ENCODE data around the gene SPRR2B. TPM values are rescaled to one million over a fixed set of nuclear protein-coding genes. Genes with fewer than 3 reads are reported as not detected.

SPRR2B gene
- total RNA-seq (2013): not detected
- polyA plus RNA-seq (not detected), polyA minus RNA-seq (not detected in 2 replicates), total RNA-seq (0 to 0.06 (median 0) reads per million in 11 experiments)

GRCh38 chr1:153071511-153071910 lies at the start of gene SPRR2B:
SPRR2B (minus strand) TSS chr1:153071611; CDS start chr1:153070839, 772 bp downstream.
- no peaks in the 10 kb centered on the region for H3K4me1 Mint-ChIP-seq
- H3K4me1 ChIP-seq (ENCODE audit: control insufficient read depth in 1 of 2, insufficient read depth in 2 of 2, low read length in 2 of 2): no peaks in the 10 kb centered on the region
- no peak within 1 kb of the TSS for H3K4me2 ChIP-seq (replicated peaks; ENCODE audit: extremely low read depth, low read length, poor library complexity, severe bottlenecking)
- H3K9me3 Mint-ChIP-seq: no peaks in the 10 kb centered on the region
- H3K36me3 Mint-ChIP-seq: no peaks in the 10 kb centered on the region
- H3K27ac Mint-ChIP-seq: no peak within 1 kb of the TSS
- no peaks in the 10 kb centered on the region for H3K36me3 ChIP-seq (replicated peaks in 1 of 2; ENCODE audit: control insufficient read depth in 1 of 2, insufficient read depth in 2 of 2, low read length in 2 of 2)
- H3K27me3 Mint-ChIP-seq (ENCODE audit: low read depth in 3 of 3): peaks cover 3 to 7% (median 7%) of the 10 kb centered on the region in 3 donors
- H3K9me3 ChIP-seq (replicated peaks in 1 of 2; ENCODE audit: control insufficient read depth in 1 of 2, insufficient read depth in 1 of 2, low read length in 2 of 2): no peaks in the 10 kb centered on the region
- intact Hi-C loops (cut with micrococcal nuclease): no loop called here
- no peak within 1 kb of the TSS for H3K4me3 Mint-ChIP-seq
- H2AFZ ChIP-seq (ENCODE audit: insufficient read depth, low read depth, low read length, poor library complexity, severe bottlenecking): no peak within 1 kb of the TSS
- no peak for DNase-seq
- H3K9ac ChIP-seq (ENCODE audit: insufficient read depth, low read length, poor library complexity, severe bottlenecking): no peak within 1 kb of the TSS
- no peaks in the 10 kb centered on the region for H3K27me3 ChIP-seq (ENCODE audit: control insufficient read depth in 2 of 2, insufficient read depth in 2 of 2, low read length in 2 of 2)
- no peak for TF ChIP-seq CTCF (IDR thresholded peaks at IDR 0.05)
- H3K27ac ChIP-seq (ENCODE audit: low read depth in 1 of 2, low read length in 2 of 2): no peak within 1 kb of the TSS
- H3K79me2 ChIP-seq (ENCODE audit: insufficient read depth, low read length): no peaks in the 10 kb centered on the region
- WGBS (ENCODE audit: insufficient coverage): 100% methylated on average over 2 of the region's 2 CpGs
- H3K4me3 ChIP-seq (replicated peaks in 1 of 3; ENCODE audit: low read depth in 2 of 3, low read length in 3 of 3): no peak within 1 kb of the TSS
- no peaks in the 10 kb centered on the region for H4K20me1 ChIP-seq (ENCODE audit: insufficient read depth, low read length)

GRCh38 chr1:153120945-153121344 lies 49.5 kb upstream of the SPRR2B start:
- Histone ChIP-seq H3K27me3 (ENCODE audit: control insufficient read depth in 2 of 2, insufficient read depth in 2 of 2, low read length in 2 of 2) (peaks cover 0 to 5% of the 10 kb centered on the region in 2 donors), H2AFZ (ENCODE audit: insufficient read depth, low read depth, low read length, poor library complexity, severe bottlenecking) (no peak overlapping the region), H3K9ac (ENCODE audit: insufficient read depth, low read length, poor library complexity, severe bottlenecking) (no peak overlapping the region), H4K20me1 (ENCODE audit: insufficient read depth, low read length) (no peaks in the 10 kb centered on the region), H3K79me2 (ENCODE audit: insufficient read depth, low read length) (no peaks in the 10 kb centered on the region), H3K36me3 (replicated peaks in 1 of 2; ENCODE audit: control insufficient read depth in 1 of 2, insufficient read depth in 2 of 2, low read length in 2 of 2) (no peaks in the 10 kb centered on the region), H3K27ac (ENCODE audit: low read depth in 1 of 2, low read length in 2 of 2) (no peak overlapping the region), H3K4me1 (ENCODE audit: control insufficient read depth in 1 of 2, insufficient read depth in 2 of 2, low read length in 2 of 2) (no peaks in the 10 kb centered on the region), H3K4me3 (replicated peaks in 1 of 3; ENCODE audit: low read depth in 2 of 3, low read length in 3 of 3) (no peak overlapping the region), H3K4me2 (replicated peaks; ENCODE audit: extremely low read depth, low read length, poor library complexity, severe bottlenecking) (no peak overlapping the region), H3K9me3 (replicated peaks in 1 of 2; ENCODE audit: control insufficient read depth in 1 of 2, insufficient read depth in 1 of 2, low read length in 2 of 2) (peaks cover 3 to 8% of the 10 kb centered on the region in 2 donors)
- Mint-ChIP-seq H3K36me3 (no peaks in the 10 kb centered on the region), H3K27me3 (ENCODE audit: low read depth in 3 of 3) (peaks cover 7 to 24% (median 8%) of the 10 kb centered on the region in 3 donors), H3K4me1 (no peaks in the 10 kb centered on the region), H3K9me3 (peaks cover 0 to 10% (median 3%) of the 10 kb centered on the region in 7 donors), H3K4me3 (no peak overlapping the region), H3K27ac (no peak overlapping the region)
- intact Hi-C loops (cut with micrococcal nuclease): no loop called here
- TF ChIP-seq CTCF (IDR thresholded peaks at IDR 0.05): no peak
- DNase-seq: no peak
